SK-N-SH treated with all-trans-retinoic acid at 6 μM for 48 hours (cell line): ENCODE measurements around the gene ASCL5.

Experiments
- ARNTL ChIP-seq: fragments of 450-650 bp; formaldehyde crosslinking; IDR thresholded peaks from 2 replicates; pipeline ENCODE4 v1.5.0; 2020; ENCODE audit warnings: low read depth, mild to moderate bottlenecking, moderate library complexity, borderline replicate concordance
- BACH2 ChIP-seq: fragments of 250-450 bp; sonication (Bioruptor Pico); IDR thresholded peaks from 2 replicates; pipeline ENCODE4 v1.9.0; 2021; ENCODE audit warnings: mild to moderate bottlenecking, borderline replicate concordance
- CREB5 ChIP-seq: fragments of 250-450 bp; sonication (Bioruptor Pico); IDR thresholded peaks from 2 replicates; pipeline ENCODE4 v1.5.1; 2020; ENCODE audit warnings: low read depth, mild to moderate bottlenecking, moderate library complexity
- ESRRG ChIP-seq: fragments of 250-450 bp; sonication (Bioruptor Pico); IDR thresholded peaks from 2 replicates; pipeline ENCODE4 v1.6.1; 2021; ENCODE audit warnings: mild to moderate bottlenecking
- ISL1 ChIP-seq: fragments of 250-450 bp; sonication (Bioruptor Pico); IDR thresholded peaks from 2 replicates; pipeline ENCODE4 v2.1.2; 2022; ENCODE audit warnings: mild to moderate bottlenecking, moderate library complexity
- RARB ChIP-seq: fragments of 250-450 bp; sonication (Bioruptor Pico); IDR thresholded peaks from 2 replicates; pipeline ENCODE4 v1.8.0; 2021; ENCODE audit warnings: mild to moderate bottlenecking, moderate library complexity
- ZFP3 ChIP-seq: fragments of 250-450 bp; sonication (Bioruptor Pico); IDR thresholded peaks from 2 replicates; pipeline ENCODE4 v1.5.0; 2020; ENCODE audit warnings: mild to moderate bottlenecking, moderate library complexity
- ZNF565 ChIP-seq: fragments of 450-650 bp; formaldehyde crosslinking; conservative IDR thresholded peaks from 2 replicates; pipeline ENCODE4 v1.5.0; 2020; ENCODE audit warnings: low read depth, mild to moderate bottlenecking, moderate library complexity
- ZNF8 ChIP-seq: fragments of 450-650 bp; formaldehyde crosslinking; IDR thresholded peaks from 2 replicates; pipeline ENCODE4 v1.5.0; 2020; ENCODE audit warnings: mild to moderate bottlenecking, moderate library complexity
- TF ChIP-seq, protein P1 (sequence below): fragments of 250-450 bp; sonication (Bioruptor Pico); IDR thresholded peaks from 2 replicates; pipeline ENCODE4 v1.5.1; 2021; ENCODE audit warnings: mild to moderate bottlenecking, moderate library complexity

- TF ChIP-seq ISL1 (no peak), CREB5 (CRISPR knock-in tag) (no peak), ZNF565 (CRISPR knock-in tag) (no peak), ARNTL (CRISPR knock-in tag) (no peak), ZNF8 (CRISPR knock-in tag) (no peak), BACH2 (CRISPR knock-in tag) (no peak), ZFP3 (no peak), RARB (CRISPR knock-in tag) (no peak), ESRRG (CRISPR knock-in tag) (no peak)
- TF ChIP-seq, protein P1, sequence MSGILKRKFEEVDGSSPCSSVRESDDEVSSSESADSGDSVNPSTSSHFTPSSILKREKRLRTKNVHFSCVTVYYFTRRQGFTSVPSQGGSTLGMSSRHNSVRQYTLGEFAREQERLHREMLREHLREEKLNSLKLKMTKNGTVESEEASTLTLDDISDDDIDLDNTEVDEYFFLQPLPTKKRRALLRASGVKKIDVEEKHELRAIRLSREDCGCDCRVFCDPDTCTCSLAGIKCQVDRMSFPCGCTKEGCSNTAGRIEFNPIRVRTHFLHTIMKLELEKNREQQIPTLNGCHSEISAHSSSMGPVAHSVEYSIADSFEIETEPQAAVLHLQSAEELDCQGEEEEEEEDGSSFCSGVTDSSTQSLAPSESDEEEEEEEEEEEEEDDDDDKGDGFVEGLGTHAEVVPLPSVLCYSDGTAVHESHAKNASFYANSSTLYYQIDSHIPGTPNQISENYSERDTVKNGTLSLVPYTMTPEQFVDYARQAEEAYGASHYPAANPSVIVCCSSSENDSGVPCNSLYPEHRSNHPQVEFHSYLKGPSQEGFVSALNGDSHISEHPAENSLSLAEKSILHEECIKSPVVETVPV (CRISPR knock-in tag), result no peak
Observed at GRCh38 chr1:201076092-201076491, 50.9 kb downstream of the ASCL5 start.
